Right atrium auricular region (tissue), 2 donors: Measurements from ENCODE around the gene SPDEF. TPM values are rescaled to one million over a fixed set of nuclear protein-coding genes. Genes with fewer than 3 reads are reported as not detected.

Experiments
- DNase-seq: peaks from one replicate; pipeline ENCODE4 v3.0.0-alpha.2; 2019; ENCODE audit warnings: low spot score
- H3K27ac ChIP-seq, 2 donors: fragments of 200-600 bp; sonication (generic); 1 replicate in 1 of 2; 2 replicates in 1 of 2; pipeline ENCODE4 v1.5.1; 2016 to 2019
- H3K27me3 ChIP-seq, 2 donors: fragments of 200-600 bp; sonication (generic); one replicate each; pipeline versions ENCODE4 v1.5.1 to v1.6.0; 2017 to 2019
- H3K36me3 ChIP-seq: fragments of 200-600 bp; sonication (generic); one replicate; pipeline ENCODE4 v1.5.1; 2016
- H3K4me1 ChIP-seq, 2 donors: fragments of 200-600 bp; sonication (generic); one replicate each; pipeline versions ENCODE4 v1.5.1 to v1.6.0; 2017 to 2019
- H3K4me3 ChIP-seq, 2 donors: fragments of 200-600 bp; sonication (generic); 1 replicate in 1 of 2; 2 replicates in 1 of 2; pipeline ENCODE4 v1.5.1; 2017 to 2019; ENCODE audit warnings: mild to moderate bottlenecking in 1 of 2, moderate library complexity in 1 of 2
- H3K9me3 ChIP-seq, 2 donors: fragments of 200-600 bp; sonication (generic); one replicate each; pipeline ENCODE4 v1.5.1; 2019
- CTCF ChIP-seq, 2 donors: fragments of 200-600 bp; sonication (generic); IDR thresholded peaks; one replicate each; pipeline ENCODE4 v1.5.1; 2019; ENCODE audit warnings: antibody characterized with exemption in 2 of 2
- total RNA-seq, 2 donors: library from RNA; depleted of rRNA; stranded (reverse); fragments of >200 nt; gene quantifications; one replicate each; pipeline ENCODE4 v1.1.0, GENCODE V29; 2016

SPDEF gene
- total RNA-seq, 2 donors from 2014 or later, result 0.22 to 0.31 TPM

GRCh38 chr6:34510299-34510698 lies 45.8 kb downstream of the SPDEF start:
- peaks cover 0 to 7% of the 10 kb centered on the region in 2 donors for H3K4me1 ChIP-seq
- DNase-seq, result no peak
- peaks cover 0 to 10% of the 10 kb centered on the region in 2 donors for H3K9me3 ChIP-seq
- no peaks in the 10 kb centered on the region for H3K36me3 ChIP-seq
- no peak overlapping the region for H3K27ac ChIP-seq
- H3K27me3 ChIP-seq, result no peaks in the 10 kb centered on the region
- no peak overlapping the region for H3K4me3 ChIP-seq
- no peak for TF ChIP-seq CTCF (IDR thresholded peaks at IDR 0.05)

- DNase-seq, result no peak
- no peak for TF ChIP-seq CTCF (IDR thresholded peaks at IDR 0.05)
- Histone ChIP-seq H3K36me3 (no peaks in the 10 kb centered on the region), H3K4me3 (no peak overlapping the region), H3K27ac (no peak overlapping the region), H3K4me1 (peaks cover 0 to 4% of the 10 kb centered on the region in 2 donors), H3K9me3 (peaks cover 0 to 10% of the 10 kb centered on the region in 2 donors), H3K27me3 (no peaks in the 10 kb centered on the region)
Measured at GRCh38 chr6:34509782-34510181, 46.3 kb downstream of the SPDEF start.

GRCh38 chr6:34508425-34508824 lies 47.7 kb downstream of the SPDEF start:
- Histone ChIP-seq H3K4me3 (no peak overlapping the region), H3K4me1 (no peaks in the 10 kb centered on the region), H3K27ac (no peak overlapping the region), H3K27me3 (no peaks in the 10 kb centered on the region), H3K36me3 (no peaks in the 10 kb centered on the region), H3K9me3 (peaks cover 0 to 10% of the 10 kb centered on the region in 2 donors)
- DNase-seq, result no peak
- TF ChIP-seq CTCF (IDR thresholded peaks at IDR 0.05), result no peak

- Histone ChIP-seq H3K27me3 (no peaks in the 10 kb centered on the region), H3K27ac (no peak overlapping the region), H3K4me3 (no peak overlapping the region), H3K4me1 (no peaks in the 10 kb centered on the region), H3K9me3 (peaks cover 0 to 15% of the 10 kb centered on the region in 2 donors), H3K36me3 (no peaks in the 10 kb centered on the region)
- no peak for TF ChIP-seq CTCF (IDR thresholded peaks at IDR 0.05)
- no peak for DNase-seq
Measured at GRCh38 chr6:34506718-34507117, 49.4 kb downstream of the SPDEF start.

GRCh38 chr6:34497411-34497810 lies 58.7 kb downstream of the SPDEF start:
- Histone ChIP-seq H3K9me3 (peaks cover 0 to 13% of the 10 kb centered on the region in 2 donors), H3K4me1 (no peaks in the 10 kb centered on the region), H3K4me3 (no peak overlapping the region), H3K36me3 (no peaks in the 10 kb centered on the region), H3K27me3 (no peaks in the 10 kb centered on the region), H3K27ac (no peak overlapping the region)
- no peak for TF ChIP-seq CTCF (IDR thresholded peaks at IDR 0.05)
- DNase-seq, result no peak

GRCh38 chr6:34496103-34496685 lies 59.9 kb downstream of the SPDEF start:
- no peak overlapping the region for H3K4me3 ChIP-seq
- no peaks in the 10 kb centered on the region for H3K27me3 ChIP-seq
- no peak overlapping the region for H3K27ac ChIP-seq
- TF ChIP-seq CTCF (IDR thresholded peaks at IDR 0.05), result no peak
- H3K36me3 ChIP-seq, result no peaks in the 10 kb centered on the region
- H3K9me3 ChIP-seq, result peaks cover 0 to 13% of the 10 kb centered on the region in 2 donors
- H3K4me1 ChIP-seq, result peaks cover 0 to 2% of the 10 kb centered on the region in 2 donors
- no peak for DNase-seq
